ENCODE results near the gene IFT43. TPM values are rescaled to one million over a fixed set of nuclear protein-coding genes. Genes with fewer than 3 reads are reported as not detected.
A peak's percentile ranks its signal among the peaks of the same experiment; 100 is the strongest.

The IFT43 gene
- total and polyA plus RNA-seq, 10 of the 15 experiments (the other 5 are each of a cell fraction or from before 2014, with no cell fraction given): 8.2 to 24.8 (median 14.0) TPM

DNA sequence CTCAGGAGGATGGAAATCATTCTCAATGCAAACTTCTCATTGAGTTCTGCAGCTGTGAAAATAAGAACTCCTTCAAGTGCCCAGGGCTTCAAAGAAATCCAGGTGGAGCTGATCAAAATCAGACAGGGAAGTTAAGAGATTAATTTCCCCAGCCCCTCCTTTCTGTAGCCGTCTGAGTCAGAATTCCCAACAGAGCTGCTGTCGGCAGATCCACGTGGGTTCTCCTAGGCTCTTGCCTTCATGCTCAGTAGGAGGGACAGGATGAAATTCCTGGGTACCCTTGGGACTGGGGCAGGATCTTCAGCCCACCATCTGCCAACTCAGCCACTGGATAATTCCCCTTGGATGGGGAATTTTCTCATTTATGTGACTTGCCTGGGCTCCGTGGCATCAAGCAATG lies 17.1 kb upstream of the IFT43 start (continued):
- TF ChIP-seq, protein P1, sequence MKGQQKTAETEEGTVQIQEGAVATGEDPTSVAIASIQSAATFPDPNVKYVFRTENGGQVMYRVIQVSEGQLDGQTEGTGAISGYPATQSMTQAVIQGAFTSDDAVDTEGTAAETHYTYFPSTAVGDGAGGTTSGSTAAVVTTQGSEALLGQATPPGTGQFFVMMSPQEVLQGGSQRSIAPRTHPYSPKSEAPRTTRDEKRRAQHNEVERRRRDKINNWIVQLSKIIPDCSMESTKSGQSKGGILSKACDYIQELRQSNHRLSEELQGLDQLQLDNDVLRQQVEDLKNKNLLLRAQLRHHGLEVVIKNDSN (IDR thresholded peaks at IDR 0.05; ENCODE audit: borderline replicate concordance, extremely low read length, insufficient read depth, low read depth, low read length): no peak
- TF ChIP-seq BCL3 (IDR thresholded peaks at IDR 0.05; ENCODE audit: borderline replicate concordance, insufficient read depth, low read depth, low read length, poor library complexity, severe bottlenecking) (no peak), IRF4 (IDR thresholded peaks at IDR 0.05; ENCODE audit: low read depth, low read length) (no peak), MXI1 (IDR thresholded peaks at IDR 0.05; ENCODE audit: low read depth, low read length) (no peak)
- TF ChIP-seq, protein P2, sequence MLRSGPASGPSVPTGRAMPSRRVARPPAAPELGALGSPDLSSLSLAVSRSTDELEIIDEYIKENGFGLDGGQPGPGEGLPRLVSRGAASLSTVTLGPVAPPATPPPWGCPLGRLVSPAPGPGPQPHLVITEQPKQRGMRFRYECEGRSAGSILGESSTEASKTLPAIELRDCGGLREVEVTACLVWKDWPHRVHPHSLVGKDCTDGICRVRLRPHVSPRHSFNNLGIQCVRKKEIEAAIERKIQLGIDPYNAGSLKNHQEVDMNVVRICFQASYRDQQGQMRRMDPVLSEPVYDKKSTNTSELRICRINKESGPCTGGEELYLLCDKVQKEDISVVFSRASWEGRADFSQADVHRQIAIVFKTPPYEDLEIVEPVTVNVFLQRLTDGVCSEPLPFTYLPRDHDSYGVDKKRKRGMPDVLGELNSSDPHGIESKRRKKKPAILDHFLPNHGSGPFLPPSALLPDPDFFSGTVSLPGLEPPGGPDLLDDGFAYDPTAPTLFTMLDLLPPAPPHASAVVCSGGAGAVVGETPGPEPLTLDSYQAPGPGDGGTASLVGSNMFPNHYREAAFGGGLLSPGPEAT (IDR thresholded peaks at IDR 0.05; ENCODE audit: low read depth): no peak

- Histone ChIP-seq H3K9ac (ENCODE audit: control insufficient read depth, insufficient read depth, low read length) (no peak overlapping the region), H3K79me2 (ENCODE audit: control insufficient read depth, insufficient read depth, low read length) (no peaks in the 10 kb centered on the region), H3K9me3 (replicated peaks; ENCODE audit: control insufficient read depth, insufficient read depth, low read length) (no peaks in the 10 kb centered on the region), H3K36me3 (ENCODE audit: control insufficient read depth in 2 of 2, insufficient read depth in 2 of 2, low read length in 1 of 2) (no peaks in the 10 kb centered on the region), H2AFZ (ENCODE audit: control insufficient read depth, low read depth, low read length) (no peak overlapping the region), H3K4me3 (no peak overlapping the region), H3K27ac (ENCODE audit: control insufficient read depth, insufficient read depth) (no peak overlapping the region), H3K4me2 (ENCODE audit: control insufficient read depth, insufficient read depth) (no peak overlapping the region), H3K27me3 (replicated peaks in 1 of 2; ENCODE audit: control insufficient read depth in 2 of 2, insufficient read depth in 2 of 2, low read length in 1 of 2) (no peaks in the 10 kb centered on the region), H3K4me1 (ENCODE audit: control insufficient read depth, insufficient read depth, low read length) (peaks cover 6% of the 10 kb centered on the region; the same call in 1 of the 2 replicates), H4K20me1 (ENCODE audit: control insufficient read depth, insufficient read depth) (no peaks in the 10 kb centered on the region)
- intact Hi-C loops (cut with micrococcal nuclease; ENCODE audit: unreplicated experiment): no loop called here
- in situ Hi-C loops (cut with MboI): no loop called here
- no peak for DNase-seq (ENCODE audit: low read depth, low spot score)
- 67% methylated on average over 4 of the region's 4 CpGs for WGBS (ENCODE audit: insufficient coverage, insufficient replicate concordance, low lambda C conversion rate, missing lambda C conversion rate)
- no peak for ATAC-seq
- RAD21 ChIA-PET (ENCODE audit: unreplicated experiment): no interaction called here
- SMC1A ChIA-PET (ENCODE audit: uncharacterized antibody, unreplicated experiment): interaction anchor here (0.8 to 1.9 kb wide), 3 partner anchors 10 to 63 kb away, joined by 3 to 5 read pairs (median 5); no protein-coding TSS in a partner anchor
- CTCF ChIA-PET: interaction anchor here (1.0 to 4.1 kb wide), 6 partner anchors 8 to 260 kb away, joined by 3 to 17 read pairs (median 5); partner anchors contain the start of gene TGFB3
- no peak for TF ChIP-seq MXI1 (IDR thresholded peaks at IDR 0.05; ENCODE audit: low read depth, low read length)
- TF ChIP-seq JUNB (IDR thresholded peaks at IDR 0.05): peak; percentile 57; the same call in 1 of the 2 replicates
- no peak for TF ChIP-seq ZNF24 (IDR thresholded peaks at IDR 0.05)
- peak; percentile 68 for FAIRE-seq
- POLR2A ChIA-PET: no interaction called here
- no TSS peak for BruUV-seq (replicated peaks)
Measured at GRCh38 chr14:75969126-75969525, 16.4 kb upstream of the IFT43 start.
